Measurements from ENCODE around the gene XYLT1. TPM values are rescaled to one million over a fixed set of nuclear protein-coding genes. Genes with fewer than 3 reads are reported as not detected.

XYLT1 gene
- total RNA-seq, 1 donor from 2014 or later: 17.0 TPM

- DNase-seq (ENCODE audit: low spot score): no peak
These were observed 66.8 kb downstream of the XYLT1 start for GRCh38 chr16:17403859-17404545.

- no peak for DNase-seq (ENCODE audit: low spot score)
These were observed 67.5 kb downstream of the XYLT1 start for GRCh38 chr16:17403156-17403809.

DNA sequence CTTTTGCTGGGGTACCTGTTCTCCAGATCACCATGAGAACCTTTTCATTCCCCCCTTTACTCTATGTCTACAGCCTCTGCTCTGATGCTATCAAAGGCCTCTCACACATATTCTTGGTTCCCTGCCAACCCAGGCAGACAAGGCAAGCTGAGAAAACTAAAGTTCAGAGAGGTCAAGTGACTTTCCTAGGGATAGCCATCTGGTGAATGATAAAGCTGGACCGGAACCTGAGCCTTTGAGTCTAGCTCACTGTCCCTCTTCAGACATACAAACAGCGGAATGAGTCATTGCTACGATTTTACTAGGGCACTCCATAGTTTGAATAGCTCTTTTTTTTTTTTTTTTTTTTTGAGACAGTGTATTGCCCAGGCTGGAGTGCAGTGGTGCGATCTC is 73.3 kb downstream of the XYLT1 start:
- DNase-seq (ENCODE audit: low spot score): no peak

GRCh38 chr16:17396762-17397498 is 73.8 kb downstream of the XYLT1 start:
- peak; percentile 67 for DNase-seq (ENCODE audit: low spot score)

DNA sequence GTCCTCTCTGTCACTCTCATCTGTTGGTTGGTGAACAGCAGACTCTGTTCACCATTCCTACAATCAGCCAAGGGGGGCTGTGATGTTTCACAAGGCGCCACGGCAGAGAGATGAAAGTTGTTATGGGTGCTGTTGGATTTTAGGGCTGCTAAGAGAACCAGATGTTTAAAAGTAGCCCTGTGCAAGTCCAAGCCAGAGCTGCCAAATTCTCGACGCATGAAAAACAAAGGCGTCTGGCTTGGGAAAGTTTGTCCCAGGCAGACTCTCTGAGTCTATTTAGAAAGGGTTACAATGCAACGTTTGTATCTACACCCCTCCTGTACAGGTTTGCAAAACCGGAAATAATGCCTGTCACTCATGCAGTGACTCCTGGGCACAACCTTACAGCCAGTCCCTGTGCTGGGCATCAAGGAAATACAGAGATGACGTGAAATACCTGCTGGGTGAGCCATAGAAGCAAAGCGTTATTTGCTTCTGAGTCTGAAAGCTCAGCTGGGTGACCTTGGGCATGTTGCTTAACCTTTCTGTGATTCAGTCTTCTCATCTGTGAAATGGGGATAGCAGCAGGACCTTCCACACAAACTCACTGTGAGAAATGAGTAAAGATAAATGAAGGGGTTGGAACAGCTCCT is 74.8 kb downstream of the XYLT1 start:
- DNase-seq (ENCODE audit: low spot score): no peak

- no peak for DNase-seq (ENCODE audit: low spot score)
These were observed 77.7 kb downstream of the XYLT1 start for GRCh38 chr16:17392857-17393692.

GRCh38 chr16:17392127-17392856 is 78.5 kb downstream of the XYLT1 start:
- DNase-seq (ENCODE audit: low spot score): no peak

GRCh38 chr16:17391715-17392114 is 79.0 kb downstream of the XYLT1 start:
- no peak for DNase-seq (ENCODE audit: low spot score)

DNA sequence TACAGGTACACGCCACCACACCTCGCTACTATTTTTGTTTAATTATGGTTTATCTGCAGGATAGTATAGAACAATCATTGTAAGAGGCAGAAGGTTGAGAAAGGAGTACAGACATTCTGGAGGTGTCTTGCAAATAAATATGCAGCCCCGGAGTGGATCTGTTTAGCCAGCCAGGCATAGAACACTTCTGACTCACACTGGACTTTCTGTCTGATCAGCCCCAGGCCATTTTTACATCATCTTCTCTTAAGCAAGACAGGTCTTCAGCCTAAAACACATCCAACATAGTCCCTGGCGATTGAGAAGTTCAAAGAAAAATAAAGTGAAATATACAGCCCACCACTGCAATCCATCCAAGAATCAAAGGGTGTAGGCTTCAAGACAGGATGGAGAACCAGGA is 81.4 kb downstream of the XYLT1 start:
- DNase-seq (ENCODE audit: low spot score): no peak

- DNase-seq (ENCODE audit: low spot score): no peak
These were observed 83.5 kb downstream of the XYLT1 start for GRCh38 chr16:17387256-17387655.

DNA sequence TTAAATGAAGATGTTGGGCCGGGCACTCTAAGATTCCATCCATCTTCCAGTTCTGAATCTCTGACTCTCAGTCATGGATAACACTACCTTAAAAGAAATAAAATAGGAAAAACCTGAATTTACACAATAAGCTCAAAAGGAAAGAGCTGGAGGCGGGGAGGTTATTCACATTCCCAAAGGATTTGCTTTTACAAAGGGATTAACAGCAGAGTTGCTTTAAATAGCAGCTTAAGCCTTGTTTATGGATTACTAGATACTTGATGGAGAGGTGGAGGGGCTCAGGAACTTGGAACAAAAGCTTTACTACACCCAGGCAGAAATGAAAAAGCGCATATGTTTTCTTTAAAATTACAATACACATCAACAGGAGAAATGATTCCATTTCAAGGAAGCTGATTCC is 84.5 kb downstream of the XYLT1 start:
- DNase-seq (ENCODE audit: low spot score): no peak

GRCh38 chr16:17384471-17384870 is 86.3 kb downstream of the XYLT1 start:
- no peak for DNase-seq (ENCODE audit: low spot score)

- no peak for DNase-seq (ENCODE audit: low spot score)
These were observed 87.6 kb downstream of the XYLT1 start for GRCh38 chr16:17382949-17383863.

DNA sequence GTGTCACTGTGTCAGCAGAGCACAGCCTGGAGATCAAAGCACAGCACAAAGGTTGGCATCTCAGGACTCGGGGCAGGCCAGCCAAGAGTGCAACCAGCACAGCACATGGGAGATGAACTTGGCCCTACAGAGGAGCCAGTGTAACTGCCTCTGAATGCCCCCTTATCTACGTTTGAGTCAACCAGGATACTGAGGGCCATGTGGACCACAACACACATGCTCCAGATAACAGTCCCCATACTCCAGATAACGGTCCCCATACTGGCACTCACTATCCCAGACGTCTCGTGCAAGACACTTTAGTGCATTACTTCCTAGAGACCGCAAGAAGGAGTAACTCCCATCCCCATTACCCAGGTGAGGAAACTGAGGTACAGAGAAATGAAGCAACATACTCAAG is 88.2 kb downstream of the XYLT1 start:
- no peak for DNase-seq (ENCODE audit: low spot score)

GRCh38 chr16:17381784-17382183 is 89.0 kb downstream of the XYLT1 start:
- no peak for DNase-seq (ENCODE audit: low spot score)

DNA sequence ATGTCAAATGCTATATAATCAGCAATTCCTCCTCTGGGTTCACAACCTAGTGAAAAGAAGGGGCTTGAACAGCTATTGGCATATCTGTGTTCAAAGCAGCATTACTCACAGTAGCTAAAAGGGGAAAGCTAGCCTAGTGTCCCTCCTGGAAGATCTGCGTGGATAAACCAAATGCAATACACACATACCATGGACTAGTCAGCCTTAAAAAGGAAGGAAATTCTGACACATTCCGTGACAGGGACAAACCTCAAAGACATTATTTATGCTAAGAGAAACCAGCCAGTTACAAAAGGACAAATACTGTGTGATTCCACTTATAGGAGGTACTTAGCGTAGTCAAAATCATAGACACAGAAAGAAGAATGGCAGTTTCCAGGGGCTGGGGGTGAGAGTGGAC is 90.1 kb downstream of the XYLT1 start:
- no peak for DNase-seq (ENCODE audit: low spot score)

DNA sequence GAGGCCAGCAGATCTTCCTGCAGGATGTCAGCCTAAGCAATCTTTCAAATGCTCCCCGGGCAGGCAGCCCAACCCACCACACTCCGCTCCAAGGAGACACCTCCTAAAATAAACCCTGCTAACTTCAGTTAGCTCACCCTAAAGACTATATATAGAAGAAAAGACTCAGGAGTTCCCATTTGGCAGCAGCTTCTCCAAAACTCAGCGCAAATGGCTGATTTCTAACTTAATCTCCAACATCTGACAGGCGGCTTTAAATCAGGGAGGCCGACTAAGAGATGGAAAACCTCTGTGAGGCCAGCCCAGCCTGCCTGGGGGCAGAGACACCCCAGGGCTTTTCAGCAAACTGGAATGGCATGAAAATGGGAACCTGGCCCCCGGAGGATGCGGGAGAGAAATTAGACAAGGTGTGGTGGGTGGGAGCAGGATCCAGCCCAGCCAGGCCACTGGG is 91.6 kb downstream of the XYLT1 start:
- peak; percentile 72 for DNase-seq (ENCODE audit: low spot score)

DNA sequence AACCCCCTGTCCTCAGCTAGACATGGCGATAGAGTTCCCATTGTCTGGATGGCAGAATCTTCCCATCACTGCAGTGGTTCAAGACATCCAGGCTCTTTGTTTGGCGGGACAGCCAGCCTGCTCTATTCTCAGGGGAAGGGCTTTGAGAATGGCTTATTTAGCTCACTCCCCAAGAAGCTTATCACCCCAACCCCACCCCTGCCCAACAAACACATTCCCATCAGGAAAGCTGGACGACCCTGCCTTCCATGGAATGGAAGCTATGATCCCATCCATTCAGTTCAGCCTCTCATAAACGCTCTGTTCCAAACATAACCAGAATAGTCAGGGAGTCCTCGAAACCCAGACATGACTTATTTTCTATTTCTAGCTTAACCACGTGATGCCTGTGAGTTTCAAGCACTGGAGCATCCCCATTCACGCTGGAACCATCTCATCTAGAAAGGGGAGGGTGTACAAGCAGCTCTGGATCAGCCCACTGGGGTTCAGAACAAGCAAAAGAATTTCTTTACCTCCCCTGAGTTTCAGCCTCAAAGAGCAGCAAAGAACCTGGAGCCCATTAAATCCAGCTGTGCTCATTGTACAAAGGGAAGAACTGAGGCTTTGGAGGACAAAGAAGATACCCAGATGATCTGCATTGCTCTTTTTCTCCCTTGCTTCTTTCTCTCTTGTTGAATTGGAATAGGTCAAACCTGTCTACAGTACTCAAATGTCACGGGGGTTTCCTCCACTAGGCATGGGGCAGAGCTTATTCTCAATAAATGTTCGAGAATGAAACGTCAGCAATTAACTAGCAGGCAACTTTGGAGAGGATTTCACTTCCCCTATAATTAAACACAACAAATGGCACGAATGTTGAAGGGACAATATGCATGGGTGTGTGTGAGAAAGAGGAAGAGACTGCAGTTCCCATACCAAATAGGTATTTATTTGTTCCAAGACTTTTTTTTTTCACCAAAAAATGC is 93.1 kb downstream of the XYLT1 start:
- no peak for DNase-seq (ENCODE audit: low spot score)

Measured in ureter (tissue), 1 donor.